Osteoblast (primary cell): ENCODE data around the gene SNCG. TPM values are rescaled to one million over a fixed set of nuclear protein-coding genes. Genes with fewer than 3 reads are reported as not detected.
"Not testable (repeated sequence)": the region's sequence is repeated elsewhere in the genome, so short reads cannot be mapped to it uniquely, and the experiment has no call there.

Experiments used
- DNase-seq: peaks from one replicate; pipeline ENCODE4 v3.0.0; 2011; ENCODE audit warnings: low spot score, mixed read lengths; ENCODE audit not compliant: insufficient read length; ENCODE audit errors: missing footprints
- H2AFZ ChIP-seq: 2 replicates; pipeline ENCODE4 v1.6.0; 2011; ENCODE audit warnings: mild to moderate bottlenecking, low read length
- H3K27ac ChIP-seq: 2 replicates; pipeline ENCODE4 v1.5.1; 2011; ENCODE audit warnings: mild to moderate bottlenecking, low read depth, low read length, moderate library complexity
- H3K27me3 ChIP-seq: 2 replicates; pipeline ENCODE4 v1.6.0; 2012; ENCODE audit warnings: mild to moderate bottlenecking, control low read depth, inconsistent platforms, low read length, moderate library complexity; ENCODE audit not compliant: insufficient read depth
- H3K36me3 ChIP-seq: 2 replicates; pipeline ENCODE4 v1.5.1; 2011; ENCODE audit warnings: mild to moderate bottlenecking, low read length, control low read depth, moderate library complexity; ENCODE audit not compliant: insufficient read depth
- H3K4me1 ChIP-seq: 2 replicates; pipeline ENCODE4 v1.5.1; 2011; ENCODE audit warnings: mild to moderate bottlenecking, low read length, control low read depth, moderate library complexity; ENCODE audit not compliant: insufficient read depth
- H3K4me2 ChIP-seq: 2 replicates; pipeline ENCODE4 v1.6.0; 2011; ENCODE audit warnings: mild to moderate bottlenecking, low read length; ENCODE audit not compliant: insufficient read depth
- H3K4me3 ChIP-seq: fragments of 200-600 bp; sonication (generic); 3 replicates; pipeline ENCODE4 v1.5.1; 2012; ENCODE audit warnings: mild to moderate bottlenecking, low read length, inconsistent platforms; ENCODE audit not compliant: insufficient read depth
- H3K79me2 ChIP-seq: 2 replicates; pipeline ENCODE4 v1.6.0; 2012; ENCODE audit warnings: mild to moderate bottlenecking, low read length, control low read depth, inconsistent platforms; ENCODE audit not compliant: insufficient read depth
- H3K9me3 ChIP-seq: 2 replicates; pipeline ENCODE4 v1.5.1; 2011; ENCODE audit warnings: low read depth, low read length, control low read depth
- H4K20me1 ChIP-seq: 2 replicates; pipeline ENCODE4 v1.6.0; 2012; ENCODE audit warnings: mild to moderate bottlenecking, low read length, control low read depth; ENCODE audit not compliant: insufficient read depth
- total RNA-seq: library from RNA; depleted of rRNA; stranded (reverse); fragments of >200 nt; gene quantifications from 2 replicates; pipeline ENCODE4 v1.2.3, GENCODE V29; 2012
- TF ChIP-seq, protein P1 (sequence below): IDR thresholded peaks from 2 replicates; pipeline ENCODE4 v1.5.1; 2011; ENCODE audit warnings: mild to moderate bottlenecking, low read depth, low read length, moderate library complexity; ENCODE audit errors: extremely low read depth

Gene SNCG
- total RNA-seq, 1 donor: 0.36 TPM

DNA sequence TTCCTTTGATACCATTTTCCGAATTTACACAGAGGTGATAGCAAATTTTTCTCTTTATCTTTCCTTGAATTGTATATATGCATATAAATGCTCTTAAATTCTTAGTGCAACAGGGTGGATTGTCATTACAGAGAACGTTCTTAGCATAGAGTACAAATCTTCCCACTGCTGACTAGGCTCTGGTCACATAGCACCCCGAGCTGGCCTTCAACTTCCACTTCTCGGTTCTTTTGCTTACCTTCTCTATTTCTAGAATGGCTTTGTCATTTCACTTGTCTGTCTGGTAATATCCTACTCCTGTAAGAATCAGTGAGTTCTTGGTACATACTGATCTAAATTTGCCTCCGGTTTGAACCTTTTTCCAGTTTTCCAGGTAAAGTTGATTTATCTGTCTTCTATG is 23.3 kb downstream of the SNCG start:
- Histone ChIP-seq H3K9me3 (no peaks in the 10 kb centered on the region), H3K4me3 (no peak overlapping the region), H3K79me2 (no peaks in the 10 kb centered on the region), H2AFZ (no peak overlapping the region), H3K4me1 (peaks cover 22% of the 10 kb centered on the region), H3K27ac (no peak overlapping the region), H3K27me3 (no peaks in the 10 kb centered on the region), H3K4me2 (no peak overlapping the region), H3K36me3 (no peaks in the 10 kb centered on the region), H4K20me1 (no peaks in the 10 kb centered on the region)
- DNase-seq: no peak
- TF ChIP-seq, protein P1, sequence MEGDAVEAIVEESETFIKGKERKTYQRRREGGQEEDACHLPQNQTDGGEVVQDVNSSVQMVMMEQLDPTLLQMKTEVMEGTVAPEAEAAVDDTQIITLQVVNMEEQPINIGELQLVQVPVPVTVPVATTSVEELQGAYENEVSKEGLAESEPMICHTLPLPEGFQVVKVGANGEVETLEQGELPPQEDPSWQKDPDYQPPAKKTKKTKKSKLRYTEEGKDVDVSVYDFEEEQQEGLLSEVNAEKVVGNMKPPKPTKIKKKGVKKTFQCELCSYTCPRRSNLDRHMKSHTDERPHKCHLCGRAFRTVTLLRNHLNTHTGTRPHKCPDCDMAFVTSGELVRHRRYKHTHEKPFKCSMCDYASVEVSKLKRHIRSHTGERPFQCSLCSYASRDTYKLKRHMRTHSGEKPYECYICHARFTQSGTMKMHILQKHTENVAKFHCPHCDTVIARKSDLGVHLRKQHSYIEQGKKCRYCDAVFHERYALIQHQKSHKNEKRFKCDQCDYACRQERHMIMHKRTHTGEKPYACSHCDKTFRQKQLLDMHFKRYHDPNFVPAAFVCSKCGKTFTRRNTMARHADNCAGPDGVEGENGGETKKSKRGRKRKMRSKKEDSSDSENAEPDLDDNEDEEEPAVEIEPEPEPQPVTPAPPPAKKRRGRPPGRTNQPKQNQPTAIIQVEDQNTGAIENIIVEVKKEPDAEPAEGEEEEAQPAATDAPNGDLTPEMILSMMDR: no peak

DNA sequence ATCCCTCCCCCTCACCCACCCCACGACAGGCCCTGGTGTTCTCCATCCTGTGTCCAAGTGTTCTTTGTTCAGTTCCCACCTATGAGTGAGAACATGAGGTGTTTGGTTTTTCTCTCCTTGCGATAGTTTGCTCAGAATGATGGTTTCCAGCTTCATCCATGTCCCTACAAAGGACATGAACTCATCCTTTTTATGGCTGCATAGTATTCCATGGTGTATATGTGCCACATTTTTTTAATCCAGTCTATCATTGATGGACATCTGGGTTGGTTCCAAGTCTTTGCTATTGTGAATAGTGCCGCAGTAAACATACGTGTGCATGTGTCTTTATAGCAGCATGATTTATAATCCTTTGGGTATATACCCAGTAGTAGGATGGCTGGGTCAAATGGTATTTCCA is 26.1 kb downstream of the SNCG start:
- H2AFZ ChIP-seq, H3K4me3 ChIP-seq, H4K20me1 ChIP-seq, H3K27ac ChIP-seq, H3K4me2 ChIP-seq, H3K27me3 ChIP-seq, H3K79me2 ChIP-seq, H3K9me3 ChIP-seq, H3K36me3 ChIP-seq, DNase-seq: not testable (repeated sequence)
- peaks cover 13% of the 10 kb centered on the region for H3K4me1 ChIP-seq

DNA sequence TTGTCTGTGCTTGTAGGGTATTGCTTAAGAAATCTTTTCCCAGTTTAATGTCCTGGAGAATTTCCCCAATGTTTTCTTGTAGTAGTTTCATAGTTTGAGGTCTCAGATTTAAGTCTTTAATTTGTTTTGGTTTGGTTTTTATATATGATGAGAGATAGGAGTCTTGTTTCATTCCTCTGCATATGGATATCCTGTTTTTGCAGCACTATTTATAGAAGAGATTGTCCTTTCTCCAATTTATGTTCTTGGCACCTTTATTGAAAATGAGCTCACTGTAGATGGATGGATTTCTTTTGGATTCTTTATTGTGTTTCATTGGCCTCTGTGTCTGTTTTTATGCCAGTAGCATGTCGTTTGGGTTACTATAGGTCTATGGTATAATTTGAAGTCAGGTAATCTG is 30.1 kb downstream of the SNCG start:
- peaks cover 7% of the 10 kb centered on the region for H3K27me3 ChIP-seq
- TF ChIP-seq, protein P1: no peak
- H3K4me3 ChIP-seq: no peak overlapping the region
- no peak for DNase-seq
- H3K36me3 ChIP-seq: no peaks in the 10 kb centered on the region
- no peaks in the 10 kb centered on the region for H3K79me2 ChIP-seq
- H3K4me2 ChIP-seq: no peak overlapping the region
- no peak overlapping the region for H3K27ac ChIP-seq
- H3K9me3 ChIP-seq: no peaks in the 10 kb centered on the region
- no peaks in the 10 kb centered on the region for H3K4me1 ChIP-seq
- no peak overlapping the region for H2AFZ ChIP-seq
- no peaks in the 10 kb centered on the region for H4K20me1 ChIP-seq

DNA sequence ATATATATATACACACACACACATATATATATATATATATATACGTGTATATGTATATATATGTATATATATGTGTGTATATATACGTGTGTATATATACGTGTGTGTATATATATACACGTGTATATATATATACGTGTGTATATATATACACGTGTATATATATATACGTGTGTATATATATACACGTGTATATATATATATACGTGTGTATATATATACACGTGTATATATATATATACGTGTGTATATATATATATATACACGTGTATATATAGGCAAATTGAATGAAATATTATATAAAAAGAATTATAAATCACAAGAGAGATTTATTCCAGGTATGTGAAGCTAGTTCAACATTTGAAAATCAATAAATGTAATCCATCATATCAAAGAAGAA is 33.0 kb downstream of the SNCG start:
- H3K4me1 ChIP-seq, H3K79me2 ChIP-seq, H3K27ac ChIP-seq, H2AFZ ChIP-seq, H3K4me3 ChIP-seq, H3K4me2 ChIP-seq, H3K27me3 ChIP-seq, H3K36me3 ChIP-seq, H3K9me3 ChIP-seq, DNase-seq, H4K20me1 ChIP-seq: not testable (repeated sequence)

DNA sequence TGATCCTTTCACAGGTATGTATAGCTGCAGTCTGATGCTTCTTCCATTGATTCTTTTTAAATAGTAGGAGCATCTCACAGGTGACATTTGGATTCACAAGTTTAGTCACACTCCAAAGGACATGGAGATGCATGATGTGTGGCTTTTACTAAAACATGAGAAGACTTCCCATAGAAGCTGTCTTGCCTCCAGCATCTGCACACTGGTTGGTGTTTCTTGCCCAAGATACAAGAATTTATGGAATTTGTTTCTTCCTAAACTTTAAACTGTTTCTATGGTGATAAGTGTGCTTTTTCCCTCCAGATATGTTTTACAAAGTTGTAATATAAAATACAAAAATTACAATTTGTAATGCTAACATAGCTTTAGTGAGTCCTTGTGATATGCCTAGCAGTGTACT is 34.1 kb downstream of the SNCG start:
- no peaks in the 10 kb centered on the region for H4K20me1 ChIP-seq
- H2AFZ ChIP-seq: no peak overlapping the region
- DNase-seq: no peak

More for the DNA sequence above, 34.1 kb downstream of the SNCG start:
- H3K4me1 ChIP-seq: no peaks in the 10 kb centered on the region
- H3K36me3 ChIP-seq: no peaks in the 10 kb centered on the region
- TF ChIP-seq, protein P1: no peak
- H3K9me3 ChIP-seq: no peaks in the 10 kb centered on the region
- no peak overlapping the region for H3K4me3 ChIP-seq
- no peak overlapping the region for H3K4me2 ChIP-seq
- H3K27me3 ChIP-seq: peaks cover 7% of the 10 kb centered on the region
- H3K79me2 ChIP-seq: no peaks in the 10 kb centered on the region
- no peak overlapping the region for H3K27ac ChIP-seq
